ENCODE measurements around the gene TCF7L1. TPM values are rescaled to one million over a fixed set of nuclear protein-coding genes. Genes with fewer than 3 reads are reported as not detected.

The TCF7L1 gene
- total and polyA plus RNA-seq, 2 of the 13 experiments (the other 11 are each of a cell fraction or from before 2014, with no cell fraction given), result 0.04 to 0.15 TPM

GRCh38 chr2:85327822-85328617, 194.8 kb downstream of the TCF7L1 start, which contains the start of gene TGOLN2 (continued):
- TF ChIP-seq SALL1 (CRISPR knock-in tag; IDR thresholded peaks at IDR 0.05) (peak; percentile 95; the same call in 1 of the 2 replicates), ZNF772 (CRISPR knock-in tag; IDR thresholded peaks at IDR 0.05) (peak; percentile 80; the same call in 1 of the 2 replicates), ZNF441 (CRISPR knock-in tag; IDR thresholded peaks at IDR 0.05; ENCODE audit: borderline replicate concordance) (peak; percentile 83), ZNF512 (CRISPR knock-in tag; IDR thresholded peaks at IDR 0.05) (peak; percentile 79; the same call in 1 of the 2 replicates), CHCHD3 (CRISPR knock-in tag; IDR thresholded peaks at IDR 0.05) (peak; percentile 62; the same call in 1 of the 2 replicates), PPARG (CRISPR knock-in tag; conservative IDR thresholded peaks at IDR 0.05) (peak; percentile 71), ZNF781 (CRISPR knock-in tag; IDR thresholded peaks at IDR 0.05; ENCODE audit: borderline replicate concordance, not compliant biosample characterization) (peak; percentile 96), KAT8 (CRISPR knock-in tag; IDR thresholded peaks at IDR 0.05) (peak; percentile 95), ZNF644 (CRISPR knock-in tag; IDR thresholded peaks at IDR 0.05; ENCODE audit: low read depth) (0 out of 2 replicates have a peak, but pooled peaks have one; percentile 16), ZNF724P (CRISPR knock-in tag; IDR thresholded peaks at IDR 0.05; ENCODE audit: borderline replicate concordance) (peak; percentile 48; the same call in 1 of the 2 replicates), TGIF2 (CRISPR knock-in tag; IDR thresholded peaks at IDR 0.05) (no peak), LBX2 (CRISPR knock-in tag; IDR thresholded peaks at IDR 0.05; ENCODE audit: borderline replicate concordance) (peak; percentile 89; the same call in 1 of the 2 replicates), ZNF296 (CRISPR knock-in tag; conservative IDR thresholded peaks at IDR 0.05) (peak; percentile 96), PAF1 (CRISPR knock-in tag; IDR thresholded peaks at IDR 0.05) (peak; percentile 67; the same call in 1 of the 2 replicates), GATAD1 (CRISPR knock-in tag; IDR thresholded peaks at IDR 0.05) (peak; percentile 92), SYNCRIP (IDR thresholded peaks at IDR 0.05; ENCODE audit: insufficient read depth, low read depth, low read length) (no peak), ZHX2 (IDR thresholded peaks at IDR 0.05; ENCODE audit: low read depth) (peak; percentile 79), ZHX2 (CRISPR knock-in tag; IDR thresholded peaks at IDR 0.05; ENCODE audit: borderline replicate concordance) (peak; percentile 95), ZNF367 (CRISPR knock-in tag; IDR thresholded peaks at IDR 0.05; ENCODE audit: borderline replicate concordance) (no peak; the same call in 1 of the 2 replicates), ZNF160 (CRISPR knock-in tag; IDR thresholded peaks at IDR 0.05) (peak; percentile 65)

All from HepG2 (cell line).